Ishikawa (cell line): Measurements from ENCODE around the gene EHD1.

Experiments
- CEBPB ChIP-seq: IDR thresholded peaks from 2 replicates; pipeline ENCODE4 v1.6.1; 2012
- CREB1 ChIP-seq: IDR thresholded peaks from 2 replicates; pipeline ENCODE4 v1.6.1; 2012; ENCODE audit warnings: low read depth
- EGR1 ChIP-seq: IDR thresholded peaks from 2 replicates; pipeline ENCODE4 v1.6.1; 2012
- EP300 ChIP-seq: IDR thresholded peaks from 2 replicates; pipeline ENCODE4 v1.6.1; 2012; ENCODE audit warnings: borderline replicate concordance
- FOXM1 ChIP-seq: IDR thresholded peaks from 2 replicates; pipeline ENCODE4 v1.6.1; 2012; ENCODE audit warnings: low read depth, borderline replicate concordance
- MAX ChIP-seq: IDR thresholded peaks from 2 replicates; pipeline ENCODE4 v1.6.1; 2012
- NFIC ChIP-seq: IDR thresholded peaks from 2 replicates; pipeline ENCODE4 v1.6.1; 2012
- RAD21 ChIP-seq: IDR thresholded peaks from 2 replicates; pipeline ENCODE4 v1.6.1; 2012; ENCODE audit warnings: low read depth
- TCF12 ChIP-seq: IDR thresholded peaks from 2 replicates; pipeline ENCODE4 v1.6.1; 2012; ENCODE audit warnings: low read depth
- YY1 ChIP-seq: IDR thresholded peaks from 2 replicates; pipeline ENCODE4 v1.6.1; 2012; ENCODE audit warnings: low read depth
- ZBTB7A ChIP-seq: IDR thresholded peaks from 2 replicates; pipeline ENCODE4 v1.6.1; 2012; ENCODE audit warnings: low read depth
- TF ChIP-seq, protein P1 (sequence below): IDR thresholded peaks from 2 replicates; pipeline ENCODE4 v1.6.1; 2012
- TF ChIP-seq, protein P2 (sequence below): IDR thresholded peaks from 2 replicates; pipeline ENCODE4 v1.6.1; 2012; ENCODE audit warnings: low read depth, mild to moderate bottlenecking

DNA sequence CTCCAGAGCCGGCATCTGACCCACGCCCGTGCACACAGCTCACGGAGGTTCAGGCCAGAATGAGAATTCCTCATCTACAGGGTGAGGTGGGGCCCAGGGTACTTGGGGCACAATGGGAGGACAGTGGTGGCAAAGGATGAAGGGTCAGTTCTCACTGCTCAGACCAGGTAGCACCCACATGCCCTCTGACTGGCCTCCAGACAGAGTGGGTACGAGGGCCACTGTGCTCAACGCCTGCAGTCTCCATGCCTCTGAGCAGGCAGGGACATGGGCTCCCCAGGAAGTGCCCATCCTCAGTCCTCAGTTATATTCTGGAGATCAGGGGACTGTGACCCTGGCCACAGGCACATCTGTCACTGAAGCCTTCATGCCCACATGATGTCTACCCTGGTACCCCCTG, 20.9 kb downstream of the EHD1 start:
- TF ChIP-seq FOXM1 (no peak), TCF12 (no peak), CREB1 (no peak), NFIC (no peak), ZBTB7A (no peak), MAX (no peak), YY1 (no peak), CEBPB (no peak), RAD21 (no peak), EP300 (no peak), EGR1 (no peak)
- TF ChIP-seq, protein P1, sequence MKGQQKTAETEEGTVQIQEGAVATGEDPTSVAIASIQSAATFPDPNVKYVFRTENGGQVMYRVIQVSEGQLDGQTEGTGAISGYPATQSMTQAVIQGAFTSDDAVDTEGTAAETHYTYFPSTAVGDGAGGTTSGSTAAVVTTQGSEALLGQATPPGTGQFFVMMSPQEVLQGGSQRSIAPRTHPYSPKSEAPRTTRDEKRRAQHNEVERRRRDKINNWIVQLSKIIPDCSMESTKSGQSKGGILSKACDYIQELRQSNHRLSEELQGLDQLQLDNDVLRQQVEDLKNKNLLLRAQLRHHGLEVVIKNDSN: no peak
- TF ChIP-seq, protein P2, sequence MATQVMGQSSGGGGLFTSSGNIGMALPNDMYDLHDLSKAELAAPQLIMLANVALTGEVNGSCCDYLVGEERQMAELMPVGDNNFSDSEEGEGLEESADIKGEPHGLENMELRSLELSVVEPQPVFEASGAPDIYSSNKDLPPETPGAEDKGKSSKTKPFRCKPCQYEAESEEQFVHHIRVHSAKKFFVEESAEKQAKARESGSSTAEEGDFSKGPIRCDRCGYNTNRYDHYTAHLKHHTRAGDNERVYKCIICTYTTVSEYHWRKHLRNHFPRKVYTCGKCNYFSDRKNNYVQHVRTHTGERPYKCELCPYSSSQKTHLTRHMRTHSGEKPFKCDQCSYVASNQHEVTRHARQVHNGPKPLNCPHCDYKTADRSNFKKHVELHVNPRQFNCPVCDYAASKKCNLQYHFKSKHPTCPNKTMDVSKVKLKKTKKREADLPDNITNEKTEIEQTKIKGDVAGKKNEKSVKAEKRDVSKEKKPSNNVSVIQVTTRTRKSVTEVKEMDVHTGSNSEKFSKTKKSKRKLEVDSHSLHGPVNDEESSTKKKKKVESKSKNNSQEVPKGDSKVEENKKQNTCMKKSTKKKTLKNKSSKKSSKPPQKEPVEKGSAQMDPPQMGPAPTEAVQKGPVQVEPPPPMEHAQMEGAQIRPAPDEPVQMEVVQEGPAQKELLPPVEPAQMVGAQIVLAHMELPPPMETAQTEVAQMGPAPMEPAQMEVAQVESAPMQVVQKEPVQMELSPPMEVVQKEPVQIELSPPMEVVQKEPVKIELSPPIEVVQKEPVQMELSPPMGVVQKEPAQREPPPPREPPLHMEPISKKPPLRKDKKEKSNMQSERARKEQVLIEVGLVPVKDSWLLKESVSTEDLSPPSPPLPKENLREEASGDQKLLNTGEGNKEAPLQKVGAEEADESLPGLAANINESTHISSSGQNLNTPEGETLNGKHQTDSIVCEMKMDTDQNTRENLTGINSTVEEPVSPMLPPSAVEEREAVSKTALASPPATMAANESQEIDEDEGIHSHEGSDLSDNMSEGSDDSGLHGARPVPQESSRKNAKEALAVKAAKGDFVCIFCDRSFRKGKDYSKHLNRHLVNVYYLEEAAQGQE: no peak
